ENCODE results near the gene SENP3. TPM values are rescaled to one million over a fixed set of nuclear protein-coding genes. Genes with fewer than 3 reads are reported as not detected.

SENP3 gene
- total RNA-seq, 1 experiment from 2014 or later: 83.1 TPM

GRCh38 chr17:7611635-7612293 is 50.0 kb downstream of the SENP3 start:
- no peak for TF ChIP-seq CTCF (conservative IDR thresholded peaks at IDR 0.05)
- Histone ChIP-seq H2BK5ac (ENCODE audit: insufficient read length, low read length) (no peak overlapping the region), H3K4me2 (ENCODE audit: insufficient read depth, insufficient read length, low read length) (no peak overlapping the region), H3K79me1 (ENCODE audit: insufficient read depth, low read depth, low read length, poor library complexity, severe bottlenecking) (no peaks in the 10 kb centered on the region), H3K27ac (ENCODE audit: insufficient read length, low read depth, low read length) (no peak overlapping the region), H3K9ac (ENCODE audit: extremely low read depth, insufficient read length, low read length) (peak overlapping the region; percentile 33), H3K23ac (ENCODE audit: insufficient read length, low read depth, low read length) (no peak overlapping the region), H3K18ac (ENCODE audit: insufficient read length, low read depth, low read length) (no peak overlapping the region), H3K56ac (ENCODE audit: insufficient read length, low read depth, low read length) (no peak overlapping the region), H3T11ph (ENCODE audit: low read length) (no peak overlapping the region), H2BK20ac (ENCODE audit: low read depth, low read length, poor library complexity, severe bottlenecking) (no peak overlapping the region), H3K14ac (ENCODE audit: insufficient read depth, low read length) (no peak overlapping the region), H4K8ac (replicated peaks; ENCODE audit: insufficient read length, low read depth, low read length) (no peak overlapping the region), H2AFZ (ENCODE audit: low read length) (no peak overlapping the region), H3K79me2 (ENCODE audit: insufficient read depth, low read length) (peaks cover 9% of the 10 kb centered on the region; the same call in 1 of the 2 replicates), H2BK15ac (ENCODE audit: low read depth, low read length) (no peak overlapping the region), H2AK5ac (ENCODE audit: insufficient read length, low read length) (no peak overlapping the region), H4K20me1 (ENCODE audit: control insufficient read depth, insufficient read depth, insufficient read length) (no peaks in the 10 kb centered on the region), H3K23me2 (ENCODE audit: insufficient read length, low read depth, low read length, poor library complexity, severe bottlenecking) (peaks cover 7% of the 10 kb centered on the region), H2BK120ac (ENCODE audit: low read depth, low read length, poor library complexity, severe bottlenecking) (no peak overlapping the region), H4K91ac (ENCODE audit: insufficient read length, low read depth, low read length) (no peak overlapping the region), H2BK12ac (ENCODE audit: insufficient read length, low read depth, low read length) (no peak overlapping the region), H3K9me3 (ENCODE audit: control insufficient read depth, low read depth, low read length) (no peaks in the 10 kb centered on the region), H4K5ac (ENCODE audit: insufficient read length, low read depth, low read length) (no peak overlapping the region), H3K27me3 (ENCODE audit: insufficient read depth, low read length) (no peaks in the 10 kb centered on the region), H3K4me1 (ENCODE audit: insufficient read depth, low read length) (peaks cover 5% of the 10 kb centered on the region), H3K4ac (ENCODE audit: low read depth, low read length) (no peak overlapping the region)
- Mint-ChIP-seq H3K9me3 (no peaks in the 10 kb centered on the region), H3K4me1 (peaks cover 22 to 23% of the 10 kb centered on the region in 2 experiments), H3K27ac (peak overlapping the region in 1 of 3 experiments; percentile 68; a peak in 2 of 7 replicates), H3K4me3 (peak overlapping the region in 1 of 2 experiments; percentile 89; a peak in 3 of 5 replicates), H3K27me3 (ENCODE audit: low read depth) (no peaks in the 10 kb centered on the region), H3K36me3 (ENCODE audit: insufficient read depth in 1 of 3, low read depth in 3 of 3) (peaks cover 6 to 20% (median 14%) of the 10 kb centered on the region in 3 experiments; a peak in 6 of 7 replicates)
- no peak for DNase-seq
- WGBS (ENCODE audit: extremely low coverage, insufficient read length, low lambda C conversion rate): no CpG with 5 or more reads among the region's 3 CpGs
